ENCODE measurements around the gene GALNT14.

- TF ChIP-seq TCF7L2 (IDR thresholded peaks at IDR 0.05; ENCODE audit: borderline replicate concordance, low read depth, low read length) (no peak), ZNF830 (tag by site-specific recombination; IDR thresholded peaks at IDR 0.05; ENCODE audit: low read depth) (no peak)
These were observed 66.5 kb downstream of the GALNT14 start for GRCh38 chr2:31071741-31072140.
